Endothelial cell of umbilical vein (primary cell): Measurements from ENCODE around the gene MRC2. TPM values are rescaled to one million over a fixed set of nuclear protein-coding genes. Genes with fewer than 3 reads are reported as not detected.

ENCODE experiments used
- BruUV-seq: library from RNA; stranded (reverse); fragments of 400-500 nt; replicated peaks from 2 replicates; lab custom pipeline; 2021; lab: Mats Ljungman, UMichigan
- CTCF ChIA-PET: fragments of 300-600, 350-600 bp; sonication (Branson Sonifier 250); formaldehyde crosslinking; loops from one replicate; lab custom pipeline; 2021; ENCODE audit warnings: antibody characterized with exemption, inconsistent platforms; lab: Charles Lee
- POLR2A ChIA-PET: fragments of 300-600, 350-600 bp; sonication (Branson Sonifier 250); formaldehyde crosslinking; loops from one replicate; lab custom pipeline; 2021; ENCODE audit warnings: antibody characterized with exemption, inconsistent platforms; lab: Charles Lee
- DNase-seq: peaks from one replicate; pipeline ENCODE4 v3.0.0-alpha.2; 2011; ENCODE audit warnings: low read depth, low spot score
- FAIRE-seq: peaks from 2 replicates; lab custom pipeline; 2011; peaks lifted over from hg19 to GRCh38; lab: Jason Lieb, UNC
- H2AFZ ChIP-seq: 2 replicates; pipeline ENCODE4 v1.6.0; 2012; ENCODE audit warnings: low read depth, low read length, control low read depth, inconsistent platforms
- H3K27ac ChIP-seq: 2 replicates; pipeline ENCODE4 v1.5.1; 2011; ENCODE audit warnings: low read depth, mild to moderate bottlenecking, control low read depth, low read length, moderate library complexity; ENCODE audit not compliant: insufficient read depth
- H3K27me3 ChIP-seq, 2 experiments: 2 replicates each; pipeline versions ENCODE4 v1.6.0 to v1.6.1; 2011; ENCODE audit warnings: low read length in 2 of 2, mixed read lengths in 1 of 2; ENCODE audit not compliant: control insufficient read depth in 2 of 2, insufficient read depth in 2 of 2
- H3K36me3 ChIP-seq, 2 experiments: 2 replicates in 1 of 2; 3 replicates in 1 of 2; pipeline ENCODE4 v1.5.1; 2011; ENCODE audit warnings: low read length in 2 of 2, mild to moderate bottlenecking in 1 of 2, moderate library complexity in 1 of 2; ENCODE audit not compliant: control insufficient read depth in 2 of 2, insufficient read depth in 2 of 2; ENCODE audit errors: extremely low read depth in 1 of 2
- H3K4me1 ChIP-seq: 3 replicates; pipeline ENCODE4 v1.5.1; 2011; ENCODE audit warnings: mild to moderate bottlenecking, low read length; ENCODE audit not compliant: control insufficient read depth, insufficient read depth; ENCODE audit errors: extremely low read depth
- H3K4me2 ChIP-seq: 2 replicates; pipeline ENCODE4 v1.6.1; 2011; ENCODE audit warnings: low read length, control low read depth, mixed read lengths; ENCODE audit not compliant: insufficient read depth
- H3K4me3 ChIP-seq, 3 experiments: fragments of 200-600 bp in 1 of 3; sonication (generic), shearing (Covaris generic) in 1 of 3; replicated peaks in 1 of 3; 2 replicates each; pipeline ENCODE4 v1.5.1; 2011 to 2016; ENCODE audit warnings: control low read depth in 3 of 3, low read length in 3 of 3, mild to moderate bottlenecking in 2 of 3, inconsistent platforms in 1 of 3, low read depth in 1 of 3, moderate library complexity in 1 of 3; ENCODE audit not compliant: insufficient read depth in 1 of 3
- H3K79me2 ChIP-seq: 2 replicates; pipeline ENCODE4 v1.6.0; 2012; ENCODE audit warnings: low read length, inconsistent platforms; ENCODE audit not compliant: control insufficient read depth, insufficient read depth
- H3K9ac ChIP-seq: replicated peaks from 2 replicates; pipeline ENCODE3; 2011; ENCODE audit warnings: low read length, control low read depth; ENCODE audit not compliant: insufficient read depth; ENCODE audit errors: extremely low read depth
- H3K9me1 ChIP-seq: replicated peaks from 3 replicates; pipeline ENCODE4 v1.6.0; 2011; ENCODE audit warnings: mild to moderate bottlenecking, low read length; ENCODE audit not compliant: control insufficient read depth, insufficient read depth; ENCODE audit errors: extremely low read depth
- H3K9me3 ChIP-seq: replicated peaks from 2 replicates; pipeline ENCODE4 v1.5.1; 2012; ENCODE audit warnings: low read length, inconsistent platforms; ENCODE audit not compliant: control insufficient read depth, insufficient read depth
- H4K20me1 ChIP-seq: replicated peaks from 2 replicates; pipeline ENCODE3; 2011; ENCODE audit warnings: mild to moderate bottlenecking, low read length; ENCODE audit not compliant: control insufficient read depth, insufficient read depth; ENCODE audit errors: extremely low read depth
- EZH2 ChIP-seq: IDR thresholded peaks from 2 replicates; pipeline ENCODE4 v1.6.1; 2012; ENCODE audit warnings: borderline replicate concordance, low read depth, mild to moderate bottlenecking, moderate library complexity, low read length, inconsistent platforms; ENCODE audit not compliant: severe bottlenecking
- FOS ChIP-seq: IDR thresholded peaks from 2 replicates; pipeline ENCODE4 v1.6.1; 2011; ENCODE audit warnings: mild to moderate bottlenecking, low read length, moderate library complexity, borderline replicate concordance; ENCODE audit not compliant: insufficient read depth
- GATA2 ChIP-seq: IDR thresholded peaks from 2 replicates; pipeline ENCODE4 v1.7.0; 2011; ENCODE audit warnings: low read depth, mild to moderate bottlenecking, moderate library complexity, mixed read lengths, low read length; ENCODE audit not compliant: insufficient read length, insufficient read depth
- JUN ChIP-seq: IDR thresholded peaks from 2 replicates; pipeline ENCODE4 v1.6.1; 2011; ENCODE audit warnings: borderline replicate concordance, low read depth; ENCODE audit not compliant: insufficient read length, insufficient read depth
- MAX ChIP-seq: IDR thresholded peaks from 2 replicates; pipeline ENCODE4 v1.6.1; 2011; ENCODE audit not compliant: insufficient read depth, insufficient read length
- MYC ChIP-seq: IDR thresholded peaks from one replicate; pipeline ENCODE4 v1.6.1; 2011; ENCODE audit warnings: mild to moderate bottlenecking, low read depth, low read length
- POLR2A ChIP-seq: IDR thresholded peaks from 2 replicates; pipeline ENCODE4 v1.6.1; 2012; ENCODE audit warnings: low read depth, mild to moderate bottlenecking, control low read depth, low read length
- POLR2AphosphoS5 ChIP-seq: IDR thresholded peaks from 2 replicates; pipeline ENCODE4 v1.6.1; 2012; ENCODE audit warnings: low read depth, mild to moderate bottlenecking, control low read depth, low read length, moderate library complexity; ENCODE audit not compliant: insufficient read depth
- dilution Hi-C: fragments of 300-500 bp; cut with MboI; formaldehyde crosslinking; loops from one replicate; pipeline ENCODE4 v1.15.0; 2019; ENCODE audit warnings: low sequenced_read_pairs; ENCODE audit not compliant: extremely low pct_ligation_motif_present
- intact Hi-C: fragments of 100-400 bp; cut with micrococcal nuclease; formaldehyde crosslinking; loops from one replicate; pipeline ENCODE4 v1.10.0; 2022
- polyA plus RNA-seq, 4 experiments: library from polyadenylated mRNA; depleted of rRNA in 3 of 4; stranded (reverse) in 3 of 4; unstranded in 1 of 4; fragments of >200 nt; gene quantifications; 2 replicates each; pipeline versions ENCODE4 v1.2.1 to v1.2.3, GENCODE V29; 2011 to 2012; ENCODE audit warnings: missing spikeins in 1 of 4
- total RNA-seq: library from RNA; stranded (reverse); gene quantifications from 2 replicates; pipeline ENCODE4 v1.2.3, GENCODE V29; 2021
- TF ChIP-seq, protein P1 (sequence below), 2 donors: IDR thresholded peaks; 1 replicate in 1 of 2; 2 replicates in 1 of 2; pipeline ENCODE4 v1.5.1; 2011; ENCODE audit warnings: low read length in 2 of 2, mild to moderate bottlenecking in 2 of 2, moderate library complexity in 2 of 2, control low read depth in 1 of 2, inconsistent platforms in 1 of 2, low read depth in 1 of 2; ENCODE audit not compliant: insufficient read depth in 1 of 2; ENCODE audit errors: extremely low read depth in 1 of 2

MRC2 gene
- total and polyA plus RNA-seq, 2 donors (not counting 3 experiments of a cell fraction or from before 2014, with no cell fraction given) = 30.6 to 52.7 TPM

DNA sequence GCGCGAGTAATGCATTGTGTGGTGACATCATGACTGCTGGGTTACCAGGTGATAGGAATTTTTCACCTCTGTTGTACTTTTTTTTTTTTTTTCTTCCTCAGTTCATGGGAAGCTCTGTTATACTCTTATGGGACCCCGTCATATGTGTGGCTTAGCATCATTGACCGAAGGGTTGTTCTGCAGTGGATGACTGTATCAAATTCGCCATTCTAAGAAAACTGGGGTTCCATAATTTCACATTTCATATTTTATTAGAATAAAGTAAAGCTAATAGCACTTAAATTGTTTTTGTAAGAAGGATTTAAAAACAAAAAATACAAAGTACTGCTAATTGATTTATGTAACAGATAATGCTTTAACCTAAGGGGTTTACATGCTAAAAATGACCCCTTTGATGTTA, 32.0 kb upstream of the MRC2 start:
- Histone ChIP-seq H3K27me3 (no peaks in the 10 kb centered on the region), H3K27ac (no peak overlapping the region), H3K4me3 (no peak overlapping the region), H4K20me1 (no peaks in the 10 kb centered on the region), H3K4me2 (no peak overlapping the region), H3K9me1 (no peaks in the 10 kb centered on the region), H3K9ac (no peak overlapping the region), H3K36me3 (peaks cover 7 to 13% of the 10 kb centered on the region in 2 experiments), H3K4me1 (no peaks in the 10 kb centered on the region), H2AFZ (no peak overlapping the region), H3K79me2 (no peaks in the 10 kb centered on the region), H3K9me3 (no peaks in the 10 kb centered on the region)
- intact Hi-C loops = no loop called here
- dilution Hi-C loops = no loop called here
- CTCF ChIA-PET = interaction anchor here (2.8 kb wide), 1 partner anchor 43 kb away, joined by 10 read pairs; no protein-coding TSS in a partner anchor
- POLR2A ChIA-PET = no interaction called here
- DNase-seq (no peak), FAIRE-seq (no peak)
- BruUV-seq = no TSS peak
- TF ChIP-seq GATA2 = no peak
- no peak for TF ChIP-seq FOS
- TF ChIP-seq POLR2A = no peak
- TF ChIP-seq, protein P1, sequence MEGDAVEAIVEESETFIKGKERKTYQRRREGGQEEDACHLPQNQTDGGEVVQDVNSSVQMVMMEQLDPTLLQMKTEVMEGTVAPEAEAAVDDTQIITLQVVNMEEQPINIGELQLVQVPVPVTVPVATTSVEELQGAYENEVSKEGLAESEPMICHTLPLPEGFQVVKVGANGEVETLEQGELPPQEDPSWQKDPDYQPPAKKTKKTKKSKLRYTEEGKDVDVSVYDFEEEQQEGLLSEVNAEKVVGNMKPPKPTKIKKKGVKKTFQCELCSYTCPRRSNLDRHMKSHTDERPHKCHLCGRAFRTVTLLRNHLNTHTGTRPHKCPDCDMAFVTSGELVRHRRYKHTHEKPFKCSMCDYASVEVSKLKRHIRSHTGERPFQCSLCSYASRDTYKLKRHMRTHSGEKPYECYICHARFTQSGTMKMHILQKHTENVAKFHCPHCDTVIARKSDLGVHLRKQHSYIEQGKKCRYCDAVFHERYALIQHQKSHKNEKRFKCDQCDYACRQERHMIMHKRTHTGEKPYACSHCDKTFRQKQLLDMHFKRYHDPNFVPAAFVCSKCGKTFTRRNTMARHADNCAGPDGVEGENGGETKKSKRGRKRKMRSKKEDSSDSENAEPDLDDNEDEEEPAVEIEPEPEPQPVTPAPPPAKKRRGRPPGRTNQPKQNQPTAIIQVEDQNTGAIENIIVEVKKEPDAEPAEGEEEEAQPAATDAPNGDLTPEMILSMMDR (IDR thresholded peaks at IDR 0.05; ENCODE audit: extremely low read depth in 1 of 2, insufficient read depth in 1 of 2, low read depth in 1 of 2, low read length in 2 of 2) = no peak
- no peak for TF ChIP-seq MYC
- TF ChIP-seq JUN = no peak
- no peak for TF ChIP-seq MAX
- TF ChIP-seq POLR2AphosphoS5 = no peak
- no peak for TF ChIP-seq EZH2
